ENCODE measurements around the gene RNF167. TPM values are rescaled to one million over a fixed set of nuclear protein-coding genes. Genes with fewer than 3 reads are reported as not detected.

The RNF167 gene
- total and polyA plus RNA-seq, 2 of the 13 experiments (the other 11 are each of a cell fraction or from before 2014, with no cell fraction given), result 44.1 to 45.4 TPM

DNA sequence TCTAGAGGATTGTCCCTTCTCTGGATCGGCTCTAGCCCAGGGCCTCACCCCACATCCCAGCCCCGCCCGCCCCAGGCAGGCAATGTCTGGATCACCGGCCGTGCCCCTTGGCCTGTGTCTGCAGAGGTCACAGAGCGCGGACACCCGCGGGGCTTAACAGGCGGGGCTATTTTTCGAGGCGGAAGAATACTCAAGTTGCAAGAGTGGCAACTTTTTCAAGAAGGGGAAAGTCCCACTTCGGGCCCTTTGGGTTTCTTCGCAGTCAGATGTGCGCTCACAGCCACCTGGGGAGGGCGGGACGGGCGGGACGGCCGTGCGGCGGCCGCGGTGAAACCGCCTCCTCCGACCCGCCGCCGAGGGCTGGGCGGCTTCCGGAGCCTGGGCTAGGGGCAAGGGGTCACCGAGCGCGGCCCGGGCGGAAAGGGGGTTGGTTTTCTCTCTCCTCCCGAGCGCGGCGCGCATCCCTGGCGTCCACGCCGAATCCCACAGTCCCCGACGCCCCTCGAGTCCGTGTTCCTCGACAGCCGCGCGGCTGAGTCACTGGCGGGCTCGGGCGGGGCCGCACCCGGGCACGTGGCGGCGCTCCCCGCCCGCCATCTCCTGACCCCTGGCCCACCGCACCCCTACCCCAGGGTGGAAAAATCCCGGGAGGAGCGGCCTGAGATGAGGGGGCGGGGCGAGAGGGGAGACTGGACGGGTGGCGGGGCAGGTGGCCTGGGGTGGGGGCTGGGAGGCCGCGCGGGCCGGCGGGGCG, 9.4 kb downstream of the RNF167 start (continued):
- TF ChIP-seq ARHGAP35 (CRISPR knock-in tag; IDR thresholded peaks at IDR 0.05; ENCODE audit: borderline replicate concordance) (no peak), EHMT2 (IDR thresholded peaks at IDR 0.05; ENCODE audit: borderline replicate concordance, low read depth, low read length) (no peak), MTA3 (CRISPR knock-in tag; IDR thresholded peaks at IDR 0.05) (no peak), PCBP1 (IDR thresholded peaks at IDR 0.05; ENCODE audit: borderline replicate concordance, low read depth, low read length) (no peak), ZNF292 (CRISPR knock-in tag; IDR thresholded peaks at IDR 0.05; ENCODE audit: borderline replicate concordance, low read depth) (no peak), SIN3A (IDR thresholded peaks at IDR 0.05; ENCODE audit: borderline replicate concordance, low read depth, low read length) (no peak), ZNF660 (CRISPR knock-in tag; IDR thresholded peaks at IDR 0.05; ENCODE audit: borderline replicate concordance, low read depth) (no peak), ZNF605 (CRISPR knock-in tag; IDR thresholded peaks at IDR 0.05) (no peak), FOXM1 (CRISPR knock-in tag; IDR thresholded peaks at IDR 0.05) (no peak), ZFP36 (IDR thresholded peaks at IDR 0.05; ENCODE audit: borderline replicate concordance, low read depth, low read length, partially characterized antibody) (no peak), MEF2D (CRISPR knock-in tag; IDR thresholded peaks at IDR 0.05) (no peak), TBP (CRISPR knock-in tag; IDR thresholded peaks at IDR 0.05) (no peak), WIZ (CRISPR knock-in tag; IDR thresholded peaks at IDR 0.05) (no peak), MTA1 (CRISPR knock-in tag; IDR thresholded peaks at IDR 0.05; ENCODE audit: borderline replicate concordance) (peak; percentile 58; the same call in 1 of the 2 replicates), HMG20B (CRISPR knock-in tag; conservative IDR thresholded peaks at IDR 0.05) (no peak), PCBP2 (optimal IDR thresholded peaks at IDR 0.05; ENCODE audit: low read depth, low read length, poor library complexity, severe bottlenecking) (no peak), MAZ (IDR thresholded peaks at IDR 0.05; ENCODE audit: borderline replicate concordance, low read depth, low read length) (peak; percentile 56; the same call in 1 of the 2 replicates), MAZ (CRISPR knock-in tag; IDR thresholded peaks at IDR 0.05; ENCODE audit: low read depth) (peak; percentile 81), ZNF841 (CRISPR knock-in tag; IDR thresholded peaks at IDR 0.05; ENCODE audit: borderline replicate concordance) (peak; percentile 30; the same call in 1 of the 2 replicates), NFIC (IDR thresholded peaks at IDR 0.05; ENCODE audit: low read length) (no peak)
- TF ChIP-seq, protein P1, sequence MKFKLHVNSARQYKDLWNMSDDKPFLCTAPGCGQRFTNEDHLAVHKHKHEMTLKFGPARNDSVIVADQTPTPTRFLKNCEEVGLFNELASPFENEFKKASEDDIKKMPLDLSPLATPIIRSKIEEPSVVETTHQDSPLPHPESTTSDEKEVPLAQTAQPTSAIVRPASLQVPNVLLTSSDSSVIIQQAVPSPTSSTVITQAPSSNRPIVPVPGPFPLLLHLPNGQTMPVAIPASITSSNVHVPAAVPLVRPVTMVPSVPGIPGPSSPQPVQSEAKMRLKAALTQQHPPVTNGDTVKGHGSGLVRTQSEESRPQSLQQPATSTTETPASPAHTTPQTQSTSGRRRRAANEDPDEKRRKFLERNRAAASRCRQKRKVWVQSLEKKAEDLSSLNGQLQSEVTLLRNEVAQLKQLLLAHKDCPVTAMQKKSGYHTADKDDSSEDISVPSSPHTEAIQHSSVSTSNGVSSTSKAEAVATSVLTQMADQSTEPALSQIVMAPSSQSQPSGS (CRISPR knock-in tag; IDR thresholded peaks at IDR 0.05), result peak; percentile 13; the same call in 1 of the 2 replicates
- TF ChIP-seq, protein P2, sequence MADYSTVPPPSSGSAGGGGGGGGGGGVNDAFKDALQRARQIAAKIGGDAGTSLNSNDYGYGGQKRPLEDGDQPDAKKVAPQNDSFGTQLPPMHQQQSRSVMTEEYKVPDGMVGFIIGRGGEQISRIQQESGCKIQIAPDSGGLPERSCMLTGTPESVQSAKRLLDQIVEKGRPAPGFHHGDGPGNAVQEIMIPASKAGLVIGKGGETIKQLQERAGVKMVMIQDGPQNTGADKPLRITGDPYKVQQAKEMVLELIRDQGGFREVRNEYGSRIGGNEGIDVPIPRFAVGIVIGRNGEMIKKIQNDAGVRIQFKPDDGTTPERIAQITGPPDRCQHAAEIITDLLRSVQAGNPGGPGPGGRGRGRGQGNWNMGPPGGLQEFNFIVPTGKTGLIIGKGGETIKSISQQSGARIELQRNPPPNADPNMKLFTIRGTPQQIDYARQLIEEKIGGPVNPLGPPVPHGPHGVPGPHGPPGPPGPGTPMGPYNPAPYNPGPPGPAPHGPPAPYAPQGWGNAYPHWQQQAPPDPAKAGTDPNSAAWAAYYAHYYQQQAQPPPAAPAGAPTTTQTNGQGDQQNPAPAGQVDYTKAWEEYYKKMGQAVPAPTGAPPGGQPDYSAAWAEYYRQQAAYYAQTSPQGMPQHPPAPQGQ (CRISPR knock-in tag; IDR thresholded peaks at IDR 0.05; ENCODE audit: borderline replicate concordance), result no peak
- TF ChIP-seq, protein P3, sequence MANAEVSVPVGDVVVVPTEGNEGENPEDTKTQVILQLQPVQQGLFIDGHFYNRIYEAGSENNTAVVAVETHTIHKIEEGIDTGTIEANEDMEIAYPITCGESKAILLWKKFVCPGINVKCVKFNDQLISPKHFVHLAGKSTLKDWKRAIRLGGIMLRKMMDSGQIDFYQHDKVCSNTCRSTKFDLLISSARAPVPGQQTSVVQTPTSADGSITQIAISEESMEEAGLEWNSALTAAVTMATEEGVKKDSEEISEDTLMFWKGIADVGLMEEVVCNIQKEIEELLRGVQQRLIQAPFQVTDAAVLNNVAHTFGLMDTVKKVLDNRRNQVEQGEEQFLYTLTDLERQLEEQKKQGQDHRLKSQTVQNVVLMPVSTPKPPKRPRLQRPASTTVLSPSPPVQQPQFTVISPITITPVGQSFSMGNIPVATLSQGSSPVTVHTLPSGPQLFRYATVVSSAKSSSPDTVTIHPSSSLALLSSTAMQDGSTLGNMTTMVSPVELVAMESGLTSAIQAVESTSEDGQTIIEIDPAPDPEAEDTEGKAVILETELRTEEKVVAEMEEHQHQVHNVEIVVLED (CRISPR knock-in tag; IDR thresholded peaks at IDR 0.05; ENCODE audit: borderline replicate concordance), result no peak

Measured in HepG2 (cell line).